PC-3 (cell line): ENCODE measurements around the gene UNCX. TPM values are rescaled to one million over a fixed set of nuclear protein-coding genes. Genes with fewer than 3 reads are reported as not detected.
A peak's percentile ranks its signal among the peaks of the same experiment; 100 is the strongest.

Experiments used
- ATAC-seq: fragments of 200-7000 bp; cut with Tn5 transposase; 2 replicates; pipeline ENCODE4 v1.9.1; 2020; ENCODE audit warnings: mild to moderate bottlenecking, moderate library complexity
- BruUV-seq: library from RNA; stranded (reverse); fragments of 400-500 nt; replicated peaks from 2 replicates; lab custom pipeline; 2021; lab: Mats Ljungman, UMichigan
- CTCF ChIA-PET: fragments of 300-600 bp; sonication (Branson Sonifier 250); formaldehyde crosslinking; loops from one replicate; lab custom pipeline; 2022; ENCODE audit warnings: antibody characterized with exemption; lab: Charles Lee
- POLR2A ChIA-PET: fragments of 300-600 bp; sonication (Branson Sonifier 250); formaldehyde crosslinking; loops from one replicate; lab custom pipeline; 2022; ENCODE audit warnings: antibody characterized with exemption; ENCODE audit not compliant: unreplicated experiment; lab: Charles Lee
- DNase-seq: peaks from one replicate; pipeline ENCODE4 v3.0.0-alpha.2; 2015
- H2AFZ ChIP-seq: fragments of 300-600 bp; sonication (generic); 2 replicates; pipeline ENCODE4 v1.6.0; 2016; ENCODE audit warnings: antibody characterized with exemption, low read length
- H3F3A ChIP-seq: fragments of 300-600 bp; sonication (generic); one replicate; pipeline ENCODE4 v1.6.0; 2017; ENCODE audit warnings: antibody characterized with exemption, low read length, control low read depth, mild to moderate bottlenecking; ENCODE audit not compliant: unreplicated experiment
- H3K27ac ChIP-seq: fragments of 300-600 bp; sonication (generic); 2 replicates; pipeline ENCODE4 v1.5.1; 2016; ENCODE audit warnings: mild to moderate bottlenecking, low read length
- H3K27me3 ChIP-seq: fragments of 300-600 bp; sonication (generic); 2 replicates; pipeline ENCODE4 v1.6.1; 2016; ENCODE audit warnings: low read length, mixed read lengths
- H3K36me3 ChIP-seq: fragments of 300-600 bp; sonication (generic); 2 replicates; pipeline ENCODE4 v1.6.1; 2016; ENCODE audit warnings: low read depth, mixed run types, low read length, mixed read lengths
- H3K4me1 ChIP-seq: fragments of 300-600 bp; sonication (generic); 2 replicates; pipeline ENCODE4 v1.5.1; 2016; ENCODE audit warnings: low read length; ENCODE audit not compliant: insufficient read depth
- H3K4me2 ChIP-seq: fragments of 300-600 bp; sonication (generic); 2 replicates; pipeline ENCODE4 v1.6.0; 2016; ENCODE audit warnings: low read length
- H3K4me3 ChIP-seq: fragments of 300-600 bp; sonication (generic); 2 replicates; pipeline ENCODE4 v1.5.1; 2016; ENCODE audit warnings: mild to moderate bottlenecking, low read length, mixed read lengths
- H3K79me2 ChIP-seq: fragments of 300-600 bp; sonication (generic); 2 replicates; pipeline ENCODE4 v1.6.1; 2017; ENCODE audit warnings: low read length, mixed read lengths
- H3K9ac ChIP-seq: fragments of 300-600 bp; sonication (generic); 2 replicates; pipeline ENCODE4 v1.6.0; 2016; ENCODE audit warnings: mild to moderate bottlenecking, low read length
- H3K9me2 ChIP-seq: fragments of 300-600 bp; sonication (generic); replicated peaks from 2 replicates; pipeline ENCODE4 v1.6.1; 2016; ENCODE audit warnings: mixed run types, low read length, mixed read lengths
- H3K9me3 ChIP-seq: fragments of 300-600 bp; sonication (generic); 2 replicates; pipeline ENCODE4 v1.6.1; 2016; ENCODE audit warnings: low read length, mixed read lengths
- H4K20me1 ChIP-seq: fragments of 300-600 bp; sonication (generic); 2 replicates; pipeline ENCODE4 v1.6.1; 2016; ENCODE audit warnings: low read length, mixed read lengths
- EZH2 ChIP-seq: fragments of 300-600 bp; sonication (generic); IDR thresholded peaks from one replicate; pipeline ENCODE4 v1.6.1; 2017; ENCODE audit warnings: antibody characterized with exemption, mild to moderate bottlenecking, low read length; ENCODE audit not compliant: unreplicated experiment
- EZH2phosphoT487 ChIP-seq: fragments of 300-600 bp; sonication (generic); IDR thresholded peaks from 2 replicates; pipeline ENCODE4 v1.6.1; 2018; ENCODE audit warnings: mild to moderate bottlenecking, antibody characterized with exemption, low read length, borderline replicate concordance
- intact Hi-C: fragments of 100-400 bp; cut with micrococcal nuclease; formaldehyde crosslinking; loops from 2 replicates; pipeline ENCODE4 v1.9.0; 2023
- total RNA-seq: library from RNA; depleted of rRNA; stranded (reverse); fragments of >200 nt; gene quantifications from 2 replicates; pipeline ENCODE4 v1.2.3, GENCODE V29; 2014
- TF ChIP-seq, protein P1 (sequence below): fragments of 300-600 bp; sonication (generic); conservative IDR thresholded peaks from 2 replicates; pipeline ENCODE4 v1.5.1; 2017; ENCODE audit warnings: antibody characterized with exemption, low read depth, mild to moderate bottlenecking, low read length

UNCX gene
- total RNA-seq, 1 experiment from 2014 or later, result not detected

DNA sequence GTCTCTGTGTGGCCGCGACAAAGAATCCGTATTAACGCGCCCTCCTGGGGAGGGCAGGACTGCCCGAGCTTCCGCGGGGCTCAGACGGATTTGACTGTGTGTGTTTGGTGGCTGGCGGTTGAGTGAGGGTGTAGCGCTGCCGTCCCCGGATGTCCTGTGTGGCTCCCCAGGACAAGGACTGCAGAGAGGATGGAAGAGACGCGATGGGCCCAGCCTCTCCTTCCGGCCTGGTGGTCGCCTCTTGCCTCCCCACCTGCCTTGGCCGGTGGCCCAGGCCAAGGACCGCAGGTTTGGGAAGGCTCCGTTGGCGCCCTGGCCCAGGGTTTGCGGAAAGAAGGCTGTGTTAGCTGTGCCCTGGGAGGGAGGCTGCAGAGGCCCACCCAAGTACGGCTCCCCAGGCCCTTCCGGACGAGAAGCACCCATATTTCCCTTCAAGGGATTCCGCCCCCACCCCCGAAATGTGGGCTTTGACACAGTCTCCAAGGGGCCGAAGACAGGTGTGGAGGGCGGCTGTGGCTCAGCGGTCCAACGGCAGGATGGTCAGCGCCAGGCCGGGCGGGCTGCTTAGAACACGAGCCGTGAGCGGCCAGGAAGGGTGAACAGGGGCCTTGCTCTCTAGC, 2.3 kb downstream of the UNCX start:
- Histone ChIP-seq H2AFZ (no peak overlapping the region), H3F3A (no peaks in the 10 kb centered on the region), H3K9ac (no peak overlapping the region), H3K9me3 (no peaks in the 10 kb centered on the region), H3K27me3 (peaks cover 78% of the 10 kb centered on the region), H3K36me3 (no peaks in the 10 kb centered on the region), H3K9me2 (no peaks in the 10 kb centered on the region), H3K4me2 (no peak overlapping the region), H3K4me3 (no peak overlapping the region), H4K20me1 (no peaks in the 10 kb centered on the region), H3K4me1 (no peaks in the 10 kb centered on the region), H3K27ac (no peak overlapping the region), H3K79me2 (no peaks in the 10 kb centered on the region)
- ChIA-PET POLR2A (no interaction called here), CTCF (no interaction called here)
- no peak for DNase-seq
- intact Hi-C loops, result no loop called here
- no peak for ATAC-seq
- TF ChIP-seq EZH2 (no peak), EZH2phosphoT487 (no peak)
- TF ChIP-seq, protein P1, sequence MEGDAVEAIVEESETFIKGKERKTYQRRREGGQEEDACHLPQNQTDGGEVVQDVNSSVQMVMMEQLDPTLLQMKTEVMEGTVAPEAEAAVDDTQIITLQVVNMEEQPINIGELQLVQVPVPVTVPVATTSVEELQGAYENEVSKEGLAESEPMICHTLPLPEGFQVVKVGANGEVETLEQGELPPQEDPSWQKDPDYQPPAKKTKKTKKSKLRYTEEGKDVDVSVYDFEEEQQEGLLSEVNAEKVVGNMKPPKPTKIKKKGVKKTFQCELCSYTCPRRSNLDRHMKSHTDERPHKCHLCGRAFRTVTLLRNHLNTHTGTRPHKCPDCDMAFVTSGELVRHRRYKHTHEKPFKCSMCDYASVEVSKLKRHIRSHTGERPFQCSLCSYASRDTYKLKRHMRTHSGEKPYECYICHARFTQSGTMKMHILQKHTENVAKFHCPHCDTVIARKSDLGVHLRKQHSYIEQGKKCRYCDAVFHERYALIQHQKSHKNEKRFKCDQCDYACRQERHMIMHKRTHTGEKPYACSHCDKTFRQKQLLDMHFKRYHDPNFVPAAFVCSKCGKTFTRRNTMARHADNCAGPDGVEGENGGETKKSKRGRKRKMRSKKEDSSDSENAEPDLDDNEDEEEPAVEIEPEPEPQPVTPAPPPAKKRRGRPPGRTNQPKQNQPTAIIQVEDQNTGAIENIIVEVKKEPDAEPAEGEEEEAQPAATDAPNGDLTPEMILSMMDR, result no peak
- no TSS peak for BruUV-seq

DNA sequence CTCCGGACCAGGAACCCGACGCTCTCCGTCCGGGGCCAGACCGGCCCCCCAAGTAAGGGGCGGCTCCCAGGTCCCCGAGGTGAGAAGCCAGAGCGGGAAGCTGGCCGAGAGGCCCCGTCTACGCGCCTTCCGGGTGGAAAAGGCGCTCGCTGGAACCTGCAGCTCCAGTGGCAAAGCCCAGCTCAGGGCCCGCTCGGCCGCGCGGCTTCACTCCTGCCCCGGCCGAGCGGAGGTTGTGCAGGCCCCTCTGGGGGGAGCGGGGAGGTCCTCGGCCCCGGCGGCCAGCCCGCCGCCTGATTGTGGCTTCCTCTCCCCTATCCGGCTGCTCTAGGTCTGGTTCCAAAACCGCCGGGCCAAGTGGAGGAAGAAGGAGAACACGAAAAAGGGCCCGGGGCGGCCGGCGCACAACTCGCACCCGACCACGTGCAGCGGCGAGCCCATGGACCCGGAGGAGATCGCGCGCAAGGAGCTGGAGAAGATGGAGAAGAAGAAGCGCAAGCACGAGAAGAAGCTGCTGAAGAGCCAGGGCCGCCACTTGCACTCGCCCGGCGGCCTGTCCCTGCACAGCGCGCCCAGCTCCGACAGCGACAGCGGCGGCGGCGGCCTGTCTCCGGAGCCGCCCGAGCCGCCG, 2.9 kb downstream of the UNCX start:
- no peaks in the 10 kb centered on the region for H3F3A ChIP-seq
- CTCF ChIA-PET, result no interaction called here
- H3K27me3 ChIP-seq, result peaks cover 80% of the 10 kb centered on the region
- no peaks in the 10 kb centered on the region for H3K9me3 ChIP-seq
- DNase-seq (no peak), ATAC-seq (0 out of 2 replicates have a peak, but pooled peaks have one; percentile 25)
- H4K20me1 ChIP-seq, result no peaks in the 10 kb centered on the region
- no peaks in the 10 kb centered on the region for H3K9me2 ChIP-seq
- no peaks in the 10 kb centered on the region for H3K4me1 ChIP-seq
- POLR2A ChIA-PET, result no interaction called here
- TF ChIP-seq EZH2 (peak; percentile 96), EZH2phosphoT487 (peak; percentile 66; the same call in 1 of the 2 replicates)
- TF ChIP-seq, protein P1, result no peak
- BruUV-seq, result no TSS peak
- H2AFZ ChIP-seq, result no peak overlapping the region
- H3K79me2 ChIP-seq, result no peaks in the 10 kb centered on the region
- no peak overlapping the region for H3K9ac ChIP-seq
- no peak overlapping the region for H3K4me2 ChIP-seq
- H3K4me3 ChIP-seq, result no peak overlapping the region
- H3K36me3 ChIP-seq, result no peaks in the 10 kb centered on the region
- intact Hi-C loops, result no loop called here
- H3K27ac ChIP-seq, result no peak overlapping the region

DNA sequence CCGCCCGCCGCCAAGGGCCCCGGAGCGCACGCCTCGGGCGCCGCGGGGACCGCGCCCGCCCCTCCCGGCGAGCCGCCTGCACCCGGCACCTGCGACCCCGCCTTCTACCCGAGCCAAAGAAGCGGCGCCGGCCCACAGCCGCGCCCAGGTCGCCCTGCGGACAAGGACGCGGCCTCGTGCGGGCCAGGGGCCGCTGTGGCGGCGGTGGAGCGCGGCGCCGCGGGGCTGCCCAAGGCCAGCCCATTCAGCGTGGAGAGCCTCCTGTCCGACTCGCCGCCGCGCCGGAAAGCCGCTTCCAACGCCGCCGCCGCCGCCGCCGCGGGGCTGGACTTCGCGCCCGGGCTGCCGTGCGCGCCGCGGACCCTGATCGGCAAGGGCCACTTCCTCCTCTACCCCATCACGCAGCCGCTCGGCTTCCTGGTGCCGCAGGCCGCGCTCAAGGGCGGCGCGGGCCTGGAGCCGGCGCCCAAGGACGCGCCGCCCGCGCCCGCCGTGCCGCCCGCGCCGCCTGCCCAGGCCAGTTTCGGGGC, 3.5 kb downstream of the UNCX start:
- POLR2A ChIA-PET, result no interaction called here
- intact Hi-C loops, result no loop called here
- Histone ChIP-seq H3K9me3 (no peaks in the 10 kb centered on the region), H3K27me3 (peaks cover 80% of the 10 kb centered on the region), H3K27ac (no peak overlapping the region), H3K9me2 (no peaks in the 10 kb centered on the region), H4K20me1 (no peaks in the 10 kb centered on the region), H3K4me2 (no peak overlapping the region), H3K9ac (no peak overlapping the region), H3K4me3 (no peak overlapping the region), H2AFZ (no peak overlapping the region), H3F3A (no peaks in the 10 kb centered on the region), H3K79me2 (no peaks in the 10 kb centered on the region), H3K4me1 (no peaks in the 10 kb centered on the region), H3K36me3 (no peaks in the 10 kb centered on the region)
- no peak for TF ChIP-seq EZH2
- TF ChIP-seq, protein P1, result no peak
- no peak for TF ChIP-seq EZH2phosphoT487
- DNase-seq, result no peak
- ATAC-seq, result no peak
- no TSS peak for BruUV-seq
- CTCF ChIA-PET, result no interaction called here
